ENCODE data around the gene GPSM1. TPM values are rescaled to one million over a fixed set of nuclear protein-coding genes. Genes with fewer than 3 reads are reported as not detected.

Gene GPSM1
- total and polyA plus RNA-seq, 9 donors = 22.8 to 36.0 (median 27.1) TPM

- WGBS (ENCODE audit: insufficient coverage) = 77% methylated on average over 27 of the region's 32 CpGs
- Histone ChIP-seq H3K27me3 (ENCODE audit: control insufficient read depth, insufficient read depth, low read length) (no peaks in the 10 kb centered on the region), H3K4me3 (ENCODE audit: low read length) (no peak overlapping the region), H3K27ac (ENCODE audit: low read length) (no peak overlapping the region), H3K9me3 (replicated peaks; ENCODE audit: control insufficient read depth, low read depth, low read length) (no peaks in the 10 kb centered on the region), H3K36me3 (ENCODE audit: control insufficient read depth, insufficient read depth, low read length) (peaks cover 77% of the 10 kb centered on the region), H3K4me1 (ENCODE audit: control insufficient read depth, insufficient read depth, low read length) (peaks cover 21% of the 10 kb centered on the region)
- DNase-seq = no peak
Measured at GRCh38 chr9:136339173-136339957, 12.0 kb downstream of the GPSM1 start.

GRCh38 chr9:136339958-136340310, 12.6 kb downstream of the GPSM1 start:
- H3K9me3 ChIP-seq (replicated peaks; ENCODE audit: control insufficient read depth, low read depth, low read length) = no peaks in the 10 kb centered on the region
- peaks cover 73% of the 10 kb centered on the region for H3K36me3 ChIP-seq (ENCODE audit: control insufficient read depth, insufficient read depth, low read length)
- WGBS (ENCODE audit: insufficient coverage) = 63% methylated on average over 2 of the region's 12 CpGs
- DNase-seq = no peak
- peaks cover 25% of the 10 kb centered on the region for H3K4me1 ChIP-seq (ENCODE audit: control insufficient read depth, insufficient read depth, low read length)
- no peak overlapping the region for H3K4me3 ChIP-seq (ENCODE audit: low read length)
- H3K27me3 ChIP-seq (ENCODE audit: control insufficient read depth, insufficient read depth, low read length) = no peaks in the 10 kb centered on the region
- no peak overlapping the region for H3K27ac ChIP-seq (ENCODE audit: low read length)

- Histone ChIP-seq H3K27me3 (ENCODE audit: control insufficient read depth, insufficient read depth, low read length) (no peaks in the 10 kb centered on the region), H3K9me3 (replicated peaks; ENCODE audit: control insufficient read depth, low read depth, low read length) (no peaks in the 10 kb centered on the region), H3K36me3 (ENCODE audit: control insufficient read depth, insufficient read depth, low read length) (peaks cover 67% of the 10 kb centered on the region), H3K27ac (ENCODE audit: low read length) (no peak overlapping the region), H3K4me1 (ENCODE audit: control insufficient read depth, insufficient read depth, low read length) (peaks cover 26% of the 10 kb centered on the region), H3K4me3 (ENCODE audit: low read length) (no peak overlapping the region)
- 89% methylated on average over 25 of the region's 28 CpGs for WGBS (ENCODE audit: insufficient coverage)
- no peak for DNase-seq
Measured at GRCh38 chr9:136340356-136341041, 13.2 kb downstream of the GPSM1 start.

- Histone ChIP-seq H3K4me3 (ENCODE audit: low read length) (no peak overlapping the region), H3K36me3 (ENCODE audit: control insufficient read depth, insufficient read depth, low read length) (peaks cover 61% of the 10 kb centered on the region), H3K27ac (ENCODE audit: low read length) (no peak overlapping the region), H3K27me3 (ENCODE audit: control insufficient read depth, insufficient read depth, low read length) (peaks cover 2% of the 10 kb centered on the region), H3K9me3 (replicated peaks; ENCODE audit: control insufficient read depth, low read depth, low read length) (no peaks in the 10 kb centered on the region), H3K4me1 (ENCODE audit: control insufficient read depth, insufficient read depth, low read length) (peaks cover 32% of the 10 kb centered on the region)
- DNase-seq = no peak
- 87% methylated on average over 13 of the region's 18 CpGs for WGBS (ENCODE audit: insufficient coverage)
Measured at GRCh38 chr9:136341042-136341655, 13.8 kb downstream of the GPSM1 start.

- peaks cover 38% of the 10 kb centered on the region for H3K4me1 ChIP-seq (ENCODE audit: control insufficient read depth, insufficient read depth, low read length)
- H3K9me3 ChIP-seq (replicated peaks; ENCODE audit: control insufficient read depth, low read depth, low read length) = no peaks in the 10 kb centered on the region
- H3K27me3 ChIP-seq (ENCODE audit: control insufficient read depth, insufficient read depth, low read length) = peaks cover 2% of the 10 kb centered on the region
- no peak overlapping the region for H3K27ac ChIP-seq (ENCODE audit: low read length)
- H3K4me3 ChIP-seq (ENCODE audit: low read length) = no peak overlapping the region
- DNase-seq = no peak
- WGBS (ENCODE audit: insufficient coverage) = 67% methylated on average over 8 of the region's 10 CpGs
- peaks cover 55% of the 10 kb centered on the region for H3K36me3 ChIP-seq (ENCODE audit: control insufficient read depth, insufficient read depth, low read length)
Measured at GRCh38 chr9:136341769-136342168, 14.4 kb downstream of the GPSM1 start.

GRCh38 chr9:136342181-136343120, 15.1 kb downstream of the GPSM1 start:
- DNase-seq = no peak
- no peaks in the 10 kb centered on the region for H3K9me3 ChIP-seq (replicated peaks; ENCODE audit: control insufficient read depth, low read depth, low read length)
- H3K27ac ChIP-seq (ENCODE audit: low read length) = no peak overlapping the region
- peaks cover 44% of the 10 kb centered on the region for H3K4me1 ChIP-seq (ENCODE audit: control insufficient read depth, insufficient read depth, low read length)
- H3K27me3 ChIP-seq (ENCODE audit: control insufficient read depth, insufficient read depth, low read length) = peaks cover 2% of the 10 kb centered on the region
- peaks cover 48% of the 10 kb centered on the region for H3K36me3 ChIP-seq (ENCODE audit: control insufficient read depth, insufficient read depth, low read length)
- WGBS (ENCODE audit: insufficient coverage) = 17% methylated on average over 56 of the region's 60 CpGs
- H3K4me3 ChIP-seq (ENCODE audit: low read length) = peak overlapping the region; percentile 10

- Histone ChIP-seq H3K4me3 (ENCODE audit: low read length) (no peak overlapping the region), H3K27ac (ENCODE audit: low read length) (no peak overlapping the region), H3K4me1 (ENCODE audit: control insufficient read depth, insufficient read depth, low read length) (peaks cover 53% of the 10 kb centered on the region), H3K9me3 (replicated peaks; ENCODE audit: control insufficient read depth, low read depth, low read length) (no peaks in the 10 kb centered on the region), H3K36me3 (ENCODE audit: control insufficient read depth, insufficient read depth, low read length) (peaks cover 39% of the 10 kb centered on the region), H3K27me3 (ENCODE audit: control insufficient read depth, insufficient read depth, low read length) (peaks cover 2% of the 10 kb centered on the region)
- no peak for DNase-seq
- WGBS (ENCODE audit: insufficient coverage) = 74% methylated on average over 16 of the region's 23 CpGs
Measured at GRCh38 chr9:136343121-136343883, 16.0 kb downstream of the GPSM1 start.

GRCh38 chr9:136343884-136344269, 16.5 kb downstream of the GPSM1 start:
- Histone ChIP-seq H3K4me3 (ENCODE audit: low read length) (no peak overlapping the region), H3K4me1 (ENCODE audit: control insufficient read depth, insufficient read depth, low read length) (peaks cover 59% of the 10 kb centered on the region)

GRCh38 chr9:136344544-136345280, 17.4 kb downstream of the GPSM1 start:
- Histone ChIP-seq H3K4me1 (ENCODE audit: control insufficient read depth, insufficient read depth, low read length) (peaks cover 67% of the 10 kb centered on the region), H3K4me3 (ENCODE audit: low read length) (no peak overlapping the region), H3K36me3 (ENCODE audit: control insufficient read depth, insufficient read depth, low read length) (peaks cover 28% of the 10 kb centered on the region), H3K27ac (ENCODE audit: low read length) (no peak overlapping the region), H3K9me3 (replicated peaks; ENCODE audit: control insufficient read depth, low read depth, low read length) (no peaks in the 10 kb centered on the region), H3K27me3 (ENCODE audit: control insufficient read depth, insufficient read depth, low read length) (peaks cover 2% of the 10 kb centered on the region)
- 73% methylated on average over 20 of the region's 21 CpGs for WGBS (ENCODE audit: insufficient coverage)
- no peak for DNase-seq

More at GRCh38 chr9:136343884-136344269, 16.5 kb downstream of the GPSM1 start:
- 95% methylated on average over 18 of the region's 24 CpGs for WGBS (ENCODE audit: insufficient coverage)
- H3K27ac ChIP-seq (ENCODE audit: low read length) = no peak overlapping the region
- H3K27me3 ChIP-seq (ENCODE audit: control insufficient read depth, insufficient read depth, low read length) = peaks cover 2% of the 10 kb centered on the region
- peaks cover 33% of the 10 kb centered on the region for H3K36me3 ChIP-seq (ENCODE audit: control insufficient read depth, insufficient read depth, low read length)
- H3K9me3 ChIP-seq (replicated peaks; ENCODE audit: control insufficient read depth, low read depth, low read length) = no peaks in the 10 kb centered on the region
- no peak for DNase-seq
